ENCODE data around the gene C15orf39.

DNA sequence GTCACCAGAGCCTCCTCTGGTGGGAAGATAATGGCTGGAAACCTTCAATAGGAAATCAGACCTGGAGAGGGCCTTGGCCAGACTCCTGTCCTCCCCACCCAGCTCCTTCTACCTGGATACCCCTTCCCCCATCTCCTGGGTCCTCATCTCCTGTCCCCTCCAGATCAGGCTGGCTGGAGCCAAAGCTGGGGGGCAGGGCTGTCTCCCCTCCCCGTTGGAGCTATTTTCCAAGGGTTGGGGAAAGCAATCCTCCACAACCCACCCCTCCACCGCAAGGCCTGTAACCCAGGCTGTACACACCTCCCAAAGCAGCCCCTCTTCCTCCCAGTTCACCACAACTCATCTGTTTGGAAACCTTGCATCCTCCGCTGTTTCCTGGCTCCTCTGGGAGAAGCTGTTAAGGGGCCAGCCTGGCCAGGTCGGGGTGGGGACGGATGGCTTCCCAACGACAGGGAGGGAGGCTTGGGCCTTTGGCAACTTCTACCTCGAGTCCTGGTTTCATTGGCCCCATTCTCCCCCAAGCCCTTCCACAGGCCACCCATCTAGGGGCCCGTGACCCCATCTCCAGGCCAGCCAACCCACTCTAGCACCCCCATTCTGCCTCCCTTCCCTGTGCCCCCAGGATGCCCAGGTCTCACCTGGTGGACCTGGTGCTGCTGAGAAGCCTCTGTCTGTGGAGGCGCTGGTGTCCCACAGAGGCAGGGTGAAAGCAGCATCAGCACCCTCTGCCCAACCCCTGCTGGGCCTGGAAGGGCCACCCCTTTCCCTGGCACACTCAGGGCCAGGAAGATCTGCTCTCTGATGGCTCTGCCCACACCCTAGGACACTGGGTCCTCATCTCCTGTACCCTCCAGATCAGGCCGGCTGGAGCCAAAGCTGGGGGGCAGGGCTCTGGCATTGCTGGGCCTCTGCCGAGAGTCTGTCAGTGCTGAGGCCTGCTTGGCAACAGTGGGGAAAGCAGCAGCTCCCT lies 34.4 kb downstream of the C15orf39 start:
- TF ChIP-seq REPIN1 (tag by site-specific recombination; IDR thresholded peaks at IDR 0.05; ENCODE audit: low read depth) (no peak), ZNF423 (tag by site-specific recombination; IDR thresholded peaks at IDR 0.05) (no peak), PRDM1 (tag by site-specific recombination; IDR thresholded peaks at IDR 0.05) (no peak), ZNF624 (tag by site-specific recombination; IDR thresholded peaks at IDR 0.05) (no peak), ZNF629 (tag by site-specific recombination; IDR thresholded peaks at IDR 0.05) (no peak)

All from HEK293 (cell line).